Measurements from ENCODE around the gene COL1A1. TPM values are rescaled to one million over a fixed set of nuclear protein-coding genes. Genes with fewer than 3 reads are reported as not detected.

The COL1A1 gene
- total RNA-seq, 1 experiment from 2014 or later = 104 TPM

GRCh38 chr17:50218071-50218759 is 16.8 kb upstream of the COL1A1 start:
- no peaks in the 10 kb centered on the region for H3K79me1 ChIP-seq (ENCODE audit: insufficient read depth, low read depth, low read length, poor library complexity, severe bottlenecking)
- H2BK120ac ChIP-seq (ENCODE audit: low read depth, low read length, poor library complexity, severe bottlenecking) = no peak overlapping the region
- no peaks in the 10 kb centered on the region for H3K36me3 Mint-ChIP-seq (ENCODE audit: insufficient read depth in 1 of 3, low read depth in 3 of 3)
- H4K20me1 ChIP-seq (ENCODE audit: control insufficient read depth, insufficient read depth, insufficient read length) = no peaks in the 10 kb centered on the region
- H2BK15ac ChIP-seq (ENCODE audit: low read depth, low read length) = no peak overlapping the region
- no peak overlapping the region for H3K18ac ChIP-seq (ENCODE audit: insufficient read length, low read depth, low read length)
- no peaks in the 10 kb centered on the region for H3K23me2 ChIP-seq (ENCODE audit: insufficient read length, low read depth, low read length, poor library complexity, severe bottlenecking)
- no peak for DNase-seq
- no peak overlapping the region for H2BK12ac ChIP-seq (ENCODE audit: insufficient read length, low read depth, low read length)
- no peak overlapping the region for H4K5ac ChIP-seq (ENCODE audit: insufficient read length, low read depth, low read length)
- no peak overlapping the region for H3K4ac ChIP-seq (ENCODE audit: low read depth, low read length)
- no peak overlapping the region for H2AK5ac ChIP-seq (ENCODE audit: insufficient read length, low read length)
- H3K4me1 Mint-ChIP-seq = peaks cover 30 to 42% of the 10 kb centered on the region in 2 experiments
- H3K14ac ChIP-seq (ENCODE audit: insufficient read depth, low read length) = no peak overlapping the region
- no peak overlapping the region for H3K27ac Mint-ChIP-seq
- H3K27me3 Mint-ChIP-seq (ENCODE audit: low read depth) = peaks cover 2% of the 10 kb centered on the region
- no peak overlapping the region for H3K4me3 Mint-ChIP-seq
- no peak overlapping the region for H2BK5ac ChIP-seq (ENCODE audit: insufficient read length, low read length)
- no CpG with 5 or more reads among the region's 3 CpGs for WGBS (ENCODE audit: extremely low coverage, insufficient read length, low lambda C conversion rate)
- no peak overlapping the region for H3K23ac ChIP-seq (ENCODE audit: insufficient read length, low read depth, low read length)
- H4K8ac ChIP-seq (replicated peaks; ENCODE audit: insufficient read length, low read depth, low read length) = no peak overlapping the region
- H3K79me2 ChIP-seq (ENCODE audit: insufficient read depth, low read length) = no peaks in the 10 kb centered on the region
- H2AFZ ChIP-seq (ENCODE audit: low read length) = no peak overlapping the region
- H3K9ac ChIP-seq (ENCODE audit: extremely low read depth, insufficient read length, low read length) = no peak overlapping the region
- H3K4me1 ChIP-seq (ENCODE audit: insufficient read depth, low read length) = no peaks in the 10 kb centered on the region; the same call in 1 of the 2 replicates
- H3K9me3 ChIP-seq (ENCODE audit: control insufficient read depth, low read depth, low read length) = no peaks in the 10 kb centered on the region
- H3K4me2 ChIP-seq (ENCODE audit: insufficient read depth, insufficient read length, low read length) = no peak overlapping the region
- no peak for TF ChIP-seq CTCF (conservative IDR thresholded peaks at IDR 0.05)
- H2BK20ac ChIP-seq (ENCODE audit: low read depth, low read length, poor library complexity, severe bottlenecking) = no peak overlapping the region
- H3K9me3 Mint-ChIP-seq = no peaks in the 10 kb centered on the region; a peak in 1 of 5 replicates
- H3T11ph ChIP-seq (ENCODE audit: low read length) = no peak overlapping the region
- H4K91ac ChIP-seq (ENCODE audit: insufficient read length, low read depth, low read length) = no peak overlapping the region
- no peak overlapping the region for H3K27ac ChIP-seq (ENCODE audit: insufficient read length, low read depth, low read length)
- no peaks in the 10 kb centered on the region for H3K27me3 ChIP-seq (ENCODE audit: insufficient read depth, low read length)
- H3K56ac ChIP-seq (ENCODE audit: insufficient read length, low read depth, low read length) = no peak overlapping the region

Data from H9 (cell line).